KOPT-K1 (cell line): Measurements from ENCODE around the gene PTPN18.

Experiments used
- H3K27ac ChIP-seq: fragments of 200-600 bp; sonication (generic); 2 replicates; pipeline ENCODE4 v1.5.1; 2016; ENCODE audit warnings: antibody characterized with exemption, mild to moderate bottlenecking, low read depth, low read length; ENCODE audit not compliant: poor library complexity, severe bottlenecking
- H3K36me3 ChIP-seq: fragments of 200-600 bp; sonication (generic); 2 replicates; pipeline ENCODE4 v1.5.1; 2017; ENCODE audit warnings: antibody characterized with exemption, mild to moderate bottlenecking, low read length, moderate library complexity; ENCODE audit not compliant: insufficient read depth
- H3K9me3 ChIP-seq: fragments of 200-600 bp; sonication (generic); 2 replicates; pipeline ENCODE4 v1.5.1; 2017; ENCODE audit warnings: antibody characterized with exemption, low read length, mild to moderate bottlenecking; ENCODE audit not compliant: insufficient read depth, poor library complexity, severe bottlenecking

The PTPN18 gene

DNA sequence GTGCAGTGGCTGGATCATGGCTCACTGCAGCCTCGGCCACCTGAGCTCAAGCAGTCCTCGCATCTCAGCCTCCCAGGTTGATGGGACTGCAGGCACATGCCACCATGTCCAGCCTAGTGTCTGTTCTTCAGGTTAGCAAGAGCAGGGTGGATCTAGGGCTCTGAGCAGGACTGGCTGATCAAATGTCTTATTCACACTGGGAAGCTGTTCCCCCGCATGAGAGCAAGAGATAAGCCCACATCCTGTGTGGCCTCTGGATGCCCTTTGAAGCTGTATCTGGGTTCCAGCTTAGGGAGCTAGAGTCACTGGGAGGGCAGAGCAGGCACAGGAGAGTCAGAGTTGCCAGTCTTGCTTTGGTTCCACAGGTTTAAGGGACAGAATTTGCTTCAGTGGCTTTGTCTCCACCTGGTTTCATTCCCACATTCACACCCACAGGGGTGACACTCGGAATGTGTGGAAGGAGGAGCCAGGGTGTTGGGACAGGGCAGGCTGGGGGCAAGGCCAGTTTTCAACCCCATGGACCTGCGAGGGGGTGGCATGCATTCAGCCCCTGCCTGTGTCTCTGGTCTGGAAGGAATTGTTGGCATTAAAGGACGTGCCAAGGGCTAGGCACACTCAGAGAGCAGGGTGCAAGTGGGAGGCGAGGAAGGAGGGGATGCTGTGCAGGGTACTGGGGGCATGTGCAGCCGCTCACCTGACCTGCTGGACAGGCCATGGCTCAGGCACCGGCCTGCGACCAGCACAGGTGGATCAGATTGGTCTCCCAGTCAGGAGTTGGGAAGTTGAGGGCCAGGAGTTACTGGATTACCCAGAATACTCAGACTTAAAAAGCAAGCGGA lies 24.5 kb downstream of the PTPN18 start:
- H3K36me3 ChIP-seq = no peaks in the 10 kb centered on the region

DNA sequence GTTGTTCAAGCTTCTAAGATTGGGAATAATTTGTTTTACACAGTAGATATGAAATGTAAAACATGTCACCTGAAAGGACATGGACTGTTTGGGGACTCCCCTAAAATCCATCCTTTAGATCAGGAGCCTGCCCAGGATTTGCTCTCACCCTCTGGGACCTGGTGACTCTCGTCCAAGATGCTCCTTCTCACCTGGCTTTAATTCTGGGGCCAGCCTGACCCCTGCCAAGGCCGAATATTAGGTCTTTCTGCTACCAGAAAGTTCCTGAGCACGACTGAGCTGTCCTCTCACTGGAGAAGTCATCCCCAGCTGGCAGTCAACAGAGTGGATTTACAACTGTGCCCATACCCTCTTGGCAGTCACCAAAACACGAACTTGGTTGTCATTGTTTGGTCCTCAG lies 25.3 kb downstream of the PTPN18 start:
- H3K36me3 ChIP-seq = no peaks in the 10 kb centered on the region
- H3K9me3 ChIP-seq = no peaks in the 10 kb centered on the region
- no peak overlapping the region for H3K27ac ChIP-seq

More for the DNA sequence above, 24.5 kb downstream of the PTPN18 start:
- Histone ChIP-seq H3K9me3 (no peaks in the 10 kb centered on the region), H3K27ac (no peak overlapping the region)

DNA sequence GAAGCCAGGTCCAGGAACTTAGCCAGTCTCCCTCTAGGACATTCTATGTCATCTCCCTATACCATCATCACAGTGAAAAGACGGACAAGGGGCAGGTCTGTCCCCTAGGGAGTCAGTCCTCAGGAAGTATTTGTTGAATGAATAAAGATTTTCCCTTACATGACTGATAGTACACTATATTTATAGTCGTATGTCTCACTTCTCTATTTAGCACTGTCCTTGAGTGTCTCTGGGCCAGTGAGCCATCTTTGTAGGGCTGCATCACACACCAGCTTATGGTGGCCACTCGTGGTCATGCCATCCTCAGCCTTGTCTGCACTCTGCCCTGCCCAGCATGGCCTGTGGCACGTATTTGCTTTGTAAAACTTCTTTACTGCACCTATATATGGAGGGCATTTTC lies 25.8 kb downstream of the PTPN18 start:
- Histone ChIP-seq H3K36me3 (no peaks in the 10 kb centered on the region), H3K9me3 (no peaks in the 10 kb centered on the region), H3K27ac (no peak overlapping the region)

DNA sequence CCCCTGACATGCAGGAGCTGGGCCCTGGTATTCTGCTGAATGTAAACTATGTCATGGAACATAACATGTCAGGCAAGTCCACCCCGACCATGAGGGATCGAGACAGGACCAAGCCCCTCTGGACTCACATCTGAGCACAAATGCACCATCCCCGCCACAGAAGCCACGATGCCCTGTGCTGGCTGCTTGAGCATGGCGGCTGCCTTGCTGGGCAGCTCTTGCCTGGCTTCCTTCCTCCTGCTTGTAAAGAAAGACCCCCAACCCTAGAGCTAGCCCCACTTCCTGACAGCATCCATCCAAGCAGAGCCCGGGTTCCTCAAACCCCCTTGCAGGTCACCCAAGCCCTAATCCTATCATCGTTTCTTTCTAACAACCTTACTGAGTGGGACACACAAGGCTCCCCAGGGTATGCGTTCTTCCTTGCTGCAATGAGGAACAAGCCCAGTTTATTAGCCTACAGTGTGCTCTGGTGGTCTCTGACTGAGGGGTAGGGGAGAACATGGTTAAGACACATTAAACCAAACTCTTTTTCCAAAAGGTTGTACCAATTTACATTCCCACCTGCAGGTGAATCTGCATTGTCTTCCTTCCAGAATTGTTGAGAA lies 26.6 kb downstream of the PTPN18 start:
- Histone ChIP-seq H3K36me3 (no peaks in the 10 kb centered on the region), H3K27ac (no peak overlapping the region), H3K9me3 (no peaks in the 10 kb centered on the region)

DNA sequence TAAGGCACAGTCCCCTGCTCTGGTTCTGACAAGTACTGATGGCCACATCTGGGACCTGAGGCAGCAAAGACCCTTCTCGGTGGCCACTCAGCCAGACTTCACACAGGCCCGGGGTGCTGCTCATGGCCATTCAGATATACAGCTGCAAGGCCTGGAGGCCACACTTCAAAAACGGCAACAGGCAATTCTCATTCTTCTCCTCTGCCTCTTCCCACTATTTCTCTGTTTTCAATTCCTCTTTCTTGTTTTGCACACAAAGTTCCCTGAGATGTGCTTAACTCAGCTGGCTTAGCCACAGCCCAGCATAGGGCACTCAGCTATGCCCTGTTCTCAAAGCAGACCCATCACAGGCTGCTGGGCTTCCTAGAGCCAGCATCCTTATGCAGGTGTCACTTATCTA lies 29.9 kb downstream of the PTPN18 start:
- no peaks in the 10 kb centered on the region for H3K36me3 ChIP-seq
- H3K9me3 ChIP-seq = no peaks in the 10 kb centered on the region
- H3K27ac ChIP-seq = no peak overlapping the region

DNA sequence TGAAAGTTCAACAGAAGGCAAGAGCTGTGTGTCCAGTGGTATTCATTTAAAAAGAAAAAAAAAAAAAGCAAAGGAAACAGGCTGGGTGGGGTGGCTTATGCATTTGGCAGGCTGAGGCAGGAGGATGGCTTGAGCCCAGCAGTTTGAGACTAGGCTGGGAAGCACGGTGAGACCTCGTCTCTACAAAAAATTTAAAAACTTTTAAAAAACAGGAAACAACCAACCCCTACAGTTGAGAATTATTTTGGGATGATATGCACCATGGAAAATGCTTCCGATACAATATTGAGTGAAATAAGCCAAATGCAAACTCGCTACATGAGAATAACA lies 31.2 kb downstream of the PTPN18 start:
- no peaks in the 10 kb centered on the region for H3K9me3 ChIP-seq
- no peak overlapping the region for H3K27ac ChIP-seq
- H3K36me3 ChIP-seq = no peaks in the 10 kb centered on the region

DNA sequence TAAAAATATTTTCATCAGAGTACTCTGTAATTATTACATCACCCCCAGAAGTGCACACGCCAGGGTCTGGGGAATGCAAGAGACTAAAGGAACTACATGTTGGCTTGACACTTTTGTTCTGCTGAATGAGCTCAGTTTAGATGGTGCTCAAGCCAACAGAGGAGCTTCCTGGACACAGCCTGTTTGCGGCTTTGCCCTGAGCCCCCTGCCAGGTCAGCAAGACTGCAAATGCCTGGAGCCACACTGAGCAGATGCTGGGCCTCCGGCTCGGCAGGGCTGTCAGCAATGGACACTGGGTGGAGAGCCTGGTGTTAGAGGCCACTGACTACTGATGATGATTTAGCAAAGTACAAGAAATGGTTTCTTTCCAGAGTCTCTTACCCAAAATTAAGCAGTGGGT lies 31.9 kb downstream of the PTPN18 start:
- Histone ChIP-seq H3K36me3 (no peaks in the 10 kb centered on the region), H3K9me3 (no peaks in the 10 kb centered on the region), H3K27ac (no peak overlapping the region)

DNA sequence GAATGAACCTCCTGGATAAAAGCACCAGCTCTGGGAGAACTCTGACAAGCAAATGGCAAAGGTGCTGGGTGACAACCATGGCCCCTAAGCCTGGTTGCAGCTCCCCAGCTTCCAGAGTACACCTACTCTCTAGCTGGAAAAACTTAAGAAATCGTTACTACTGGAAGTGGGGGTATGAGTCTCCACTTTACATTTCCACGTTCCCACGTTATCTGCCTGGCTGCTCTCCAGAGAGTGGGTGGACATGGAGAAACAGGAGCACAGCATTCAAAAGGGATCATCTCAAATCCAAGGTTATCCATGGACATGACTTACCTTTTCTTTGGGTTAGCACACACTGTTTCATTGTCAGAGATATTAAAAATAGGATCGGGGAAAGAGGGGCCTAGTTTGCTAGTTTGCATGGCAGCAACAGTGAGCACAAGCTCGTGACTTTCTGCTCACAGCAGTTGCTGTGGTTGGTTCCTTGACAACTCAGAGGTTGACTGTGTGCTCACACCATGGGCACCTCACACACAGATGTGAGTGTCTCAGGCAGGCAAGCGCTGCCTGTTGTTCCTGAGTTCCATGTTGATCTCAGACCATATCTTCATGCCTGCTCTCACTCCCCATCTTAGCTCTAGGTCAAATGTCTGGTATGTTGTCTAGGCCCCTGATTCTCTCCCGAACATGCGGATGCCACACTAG lies 32.5 kb downstream of the PTPN18 start:
- H3K36me3 ChIP-seq = no peaks in the 10 kb centered on the region
- no peaks in the 10 kb centered on the region for H3K9me3 ChIP-seq
- no peak overlapping the region for H3K27ac ChIP-seq

DNA sequence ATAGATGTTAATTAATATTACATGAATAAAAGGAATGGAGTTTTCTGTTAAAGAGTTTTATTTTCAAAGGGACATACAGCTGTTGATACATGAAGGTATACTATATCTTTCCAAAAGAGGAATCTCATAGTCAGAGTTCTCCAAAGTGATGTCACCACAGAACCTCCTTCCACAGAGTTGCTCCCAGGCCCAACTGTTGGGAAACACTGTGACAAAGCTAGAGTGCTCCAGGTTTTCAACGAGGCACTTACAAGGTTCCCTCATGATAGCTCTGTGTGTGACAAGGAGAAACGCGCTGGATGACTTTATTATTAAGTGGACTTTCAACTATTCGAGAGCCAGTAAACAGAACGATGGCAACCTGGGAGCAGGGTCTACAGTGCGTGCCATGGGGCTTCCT lies 33.5 kb downstream of the PTPN18 start:
- Histone ChIP-seq H3K9me3 (no peaks in the 10 kb centered on the region), H3K36me3 (no peaks in the 10 kb centered on the region), H3K27ac (no peak overlapping the region)

DNA sequence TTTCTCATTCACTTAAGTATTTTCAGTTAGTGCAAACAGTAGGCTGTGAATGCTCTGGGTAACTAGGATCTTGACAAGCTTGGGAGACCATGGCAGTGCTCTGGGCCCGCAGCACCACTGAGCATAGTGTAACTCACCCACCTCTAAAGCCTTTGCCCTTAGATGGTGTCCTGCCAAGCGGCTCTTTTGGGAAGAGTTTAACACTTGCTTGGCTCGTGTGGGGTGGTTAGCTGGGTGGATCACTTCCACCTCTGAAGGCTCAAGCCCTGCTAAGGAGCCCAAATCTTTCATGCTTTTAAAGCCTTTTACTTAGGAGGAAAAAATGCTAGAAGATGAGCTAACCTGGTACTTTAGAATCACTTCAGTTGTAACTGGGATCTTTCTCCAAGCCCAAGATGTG lies 33.9 kb downstream of the PTPN18 start:
- H3K36me3 ChIP-seq = no peaks in the 10 kb centered on the region
- H3K27ac ChIP-seq = no peak overlapping the region
- no peaks in the 10 kb centered on the region for H3K9me3 ChIP-seq

DNA sequence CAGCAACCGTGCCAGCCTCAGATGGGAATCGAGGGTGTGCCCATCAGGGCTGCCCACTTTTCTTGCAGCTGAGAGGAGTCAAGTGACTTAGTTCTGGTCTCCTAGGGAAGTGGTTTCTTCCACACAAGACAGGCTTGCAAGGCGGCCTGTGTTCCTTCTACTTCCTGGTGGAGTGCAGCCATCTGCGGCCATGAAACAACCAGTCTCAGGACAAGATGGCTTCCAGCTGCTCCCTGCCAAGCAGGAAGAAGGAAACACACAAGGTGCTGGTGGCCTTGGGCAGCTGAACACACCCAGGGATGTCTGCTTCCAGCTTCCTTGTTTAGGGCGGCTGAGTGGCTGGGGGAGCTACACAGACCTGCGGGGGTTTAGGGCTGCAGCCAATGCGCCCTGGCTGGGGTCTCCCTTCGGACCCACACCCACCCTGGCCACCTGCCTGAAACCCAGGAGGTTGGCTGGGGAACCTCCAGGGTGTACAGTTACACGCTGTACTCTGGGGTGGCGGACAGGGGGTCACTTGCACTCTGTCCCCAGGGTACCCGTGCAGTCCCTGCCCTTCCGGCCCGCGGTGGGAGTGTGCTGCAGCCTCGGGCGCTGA lies 34.7 kb downstream of the PTPN18 start:
- H3K27ac ChIP-seq = no peak overlapping the region
- H3K36me3 ChIP-seq = no peaks in the 10 kb centered on the region
- no peaks in the 10 kb centered on the region for H3K9me3 ChIP-seq

DNA sequence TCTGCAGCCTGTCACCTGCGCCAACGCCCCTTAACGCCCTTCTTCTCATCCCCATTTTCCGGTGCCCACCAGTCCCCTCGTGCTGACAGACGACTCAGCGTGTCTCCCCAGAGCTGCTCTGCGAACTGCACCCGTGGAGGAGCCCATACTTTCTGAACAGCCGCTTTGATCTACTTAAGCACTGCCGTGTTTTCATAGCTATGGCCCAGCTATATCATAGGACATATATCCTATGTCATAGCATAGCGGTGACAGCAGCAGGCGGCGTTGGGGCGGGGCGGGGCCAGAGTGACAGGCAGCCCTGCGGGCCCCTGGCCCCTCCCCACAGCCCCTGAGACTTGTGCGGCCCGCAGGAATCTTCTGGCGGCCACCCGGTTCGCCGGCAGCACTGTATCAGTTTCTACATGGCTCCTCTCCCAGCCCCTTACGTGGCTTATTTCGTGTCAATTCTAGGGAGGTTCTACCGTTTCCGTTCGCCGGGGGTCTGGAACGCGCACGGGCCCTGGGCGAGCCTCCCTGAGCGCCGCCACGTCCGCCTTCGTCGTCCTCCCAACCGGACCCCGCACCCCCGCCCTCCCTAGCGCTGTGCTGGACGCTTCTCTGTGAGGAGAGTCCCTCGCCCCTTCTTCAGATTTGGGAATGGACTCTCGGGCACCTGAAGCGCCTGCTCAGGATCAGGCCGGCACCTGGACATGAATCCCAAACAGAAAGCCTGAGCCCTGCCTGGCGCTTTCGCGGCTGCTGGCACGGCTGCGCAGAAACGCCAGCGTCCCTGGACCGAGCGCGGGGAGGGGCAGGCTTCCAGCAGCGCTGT lies 35.4 kb downstream of the PTPN18 start:
- H3K36me3 ChIP-seq = no peaks in the 10 kb centered on the region
- no peaks in the 10 kb centered on the region for H3K9me3 ChIP-seq
- H3K27ac ChIP-seq = no peak overlapping the region

DNA sequence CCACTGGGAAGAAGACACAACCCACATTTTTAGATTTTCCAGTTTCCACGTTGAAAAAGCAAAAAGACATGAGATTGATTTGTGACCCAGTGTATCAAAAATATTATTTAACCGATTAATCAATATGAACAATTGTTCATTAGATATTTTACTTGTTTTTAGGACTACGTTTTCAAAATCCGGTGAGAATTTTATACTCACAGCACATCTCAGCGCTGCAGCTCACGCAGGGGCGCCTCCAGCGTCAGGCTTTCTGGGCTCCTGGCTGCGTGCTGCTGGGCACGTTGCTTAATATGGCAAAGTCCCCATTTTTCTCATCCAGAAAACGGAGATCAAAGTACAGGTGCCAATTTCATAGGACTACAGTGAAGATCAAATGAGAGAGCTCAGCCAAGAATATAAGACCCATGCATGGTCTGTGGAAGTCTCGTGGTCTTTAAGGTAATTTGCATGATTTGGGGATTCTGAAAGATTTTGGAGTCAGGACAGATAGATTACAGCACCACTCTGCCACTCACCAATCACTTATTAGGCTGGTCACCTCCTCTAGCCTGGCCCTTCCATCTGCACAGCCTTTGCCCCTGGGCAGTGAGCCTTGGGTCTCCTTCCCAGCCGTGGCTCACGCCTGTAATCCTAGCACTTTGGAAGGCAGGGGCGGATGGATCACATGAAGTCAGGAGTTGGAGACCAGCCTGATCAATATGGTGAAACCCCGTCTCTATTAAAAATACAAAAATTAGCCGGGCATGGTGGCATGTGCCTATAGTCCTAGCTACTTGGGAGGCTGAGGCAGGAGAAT lies 36.2 kb downstream of the PTPN18 start:
- Histone ChIP-seq H3K36me3 (no peaks in the 10 kb centered on the region), H3K27ac (no peak overlapping the region), H3K9me3 (no peaks in the 10 kb centered on the region)

DNA sequence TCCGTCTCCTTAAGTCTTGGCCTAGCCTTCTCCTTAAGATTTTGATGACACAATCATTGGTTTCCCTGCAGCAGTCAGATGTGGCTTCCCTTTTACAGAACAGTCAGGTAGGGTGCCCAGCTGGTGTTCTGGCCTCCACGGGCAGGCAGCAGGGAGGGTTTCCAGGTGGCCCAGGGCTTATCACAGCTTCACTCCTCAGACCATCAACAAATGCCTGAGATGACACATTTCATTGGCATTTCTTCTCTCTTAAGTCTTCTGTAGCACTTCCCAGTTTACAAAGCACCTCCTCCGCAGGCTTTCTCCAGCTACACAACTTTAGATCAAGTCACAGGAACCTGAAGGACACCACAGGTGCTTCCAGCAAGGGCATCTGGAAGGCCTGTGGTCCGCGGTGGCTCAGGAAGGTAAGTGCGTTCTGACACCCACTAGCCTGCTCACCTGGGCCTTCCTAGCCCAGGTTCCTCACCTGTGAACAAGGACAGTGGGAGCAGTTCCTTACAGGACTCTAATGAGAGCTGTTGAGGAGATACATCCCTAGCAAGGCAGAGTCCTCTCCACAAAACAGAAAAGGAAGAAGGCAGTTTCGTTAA lies 37.6 kb downstream of the PTPN18 start:
- Histone ChIP-seq H3K27ac (no peak overlapping the region), H3K9me3 (no peaks in the 10 kb centered on the region), H3K36me3 (no peaks in the 10 kb centered on the region)
